ENCODE results near the gene SLC16A10.
"Not testable (repeated sequence)": the region's sequence is repeated elsewhere in the genome, so short reads cannot be mapped to it uniquely, and the experiment has no call there.

The SLC16A10 gene

DNA sequence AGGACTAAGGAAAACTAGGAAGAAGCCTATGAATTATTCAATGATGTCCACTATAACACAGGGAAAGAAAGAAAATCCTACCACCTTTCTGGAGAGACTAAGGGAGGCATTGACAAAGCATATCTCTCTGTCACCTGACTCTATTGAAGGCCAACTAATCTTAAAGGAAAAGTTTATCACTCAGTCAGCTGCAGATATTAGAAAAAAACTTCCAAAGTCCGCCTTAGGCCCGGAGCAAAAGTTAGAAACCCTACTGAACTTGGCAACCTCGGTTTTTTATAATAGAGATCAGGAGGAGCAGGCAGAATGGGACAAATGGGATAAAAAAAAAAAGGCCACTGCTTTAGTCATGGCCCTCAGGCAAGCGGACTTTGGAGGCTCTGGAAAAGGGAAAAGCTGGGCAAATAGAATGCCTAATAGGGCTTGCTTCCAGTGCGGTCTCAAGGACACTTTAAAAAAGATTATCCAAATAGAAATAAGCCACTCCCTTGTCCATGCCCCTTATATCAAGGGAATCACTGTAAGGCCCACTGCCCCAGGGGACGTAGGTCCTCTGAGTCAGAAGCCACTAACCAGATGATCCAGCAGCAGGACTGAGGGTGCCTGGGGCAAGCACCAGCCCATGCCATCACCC is 47.0 kb downstream of the SLC16A10 start:
- DNase-seq: not testable (repeated sequence)

DNA sequence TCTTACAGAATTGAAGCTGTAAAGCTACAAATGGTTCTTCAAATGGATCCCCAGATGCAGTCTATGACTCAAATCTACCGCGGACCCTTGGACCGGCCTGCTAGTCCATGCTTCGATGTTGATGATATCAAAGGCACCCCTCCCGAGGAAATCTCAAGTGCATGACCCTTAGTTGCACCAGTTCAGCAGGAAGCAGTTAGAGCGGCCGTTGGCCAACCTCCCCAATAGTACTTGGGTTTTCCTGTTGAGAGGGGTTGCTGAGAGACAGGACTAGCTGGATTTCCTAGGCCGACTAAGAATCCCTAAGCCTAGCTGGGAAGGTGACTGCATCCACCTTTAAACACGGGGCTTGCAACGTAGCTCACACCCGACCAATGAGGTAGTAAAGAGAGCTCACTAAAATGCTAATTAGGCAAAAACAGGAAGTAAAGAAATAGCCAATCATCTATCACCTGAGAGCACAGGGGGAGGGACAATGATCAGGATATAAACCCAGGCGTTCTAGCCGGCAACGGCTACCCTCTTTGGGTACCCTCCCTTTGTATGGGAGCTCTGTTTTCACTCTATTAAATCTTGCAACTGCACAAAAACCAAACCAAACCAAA is 50.3 kb downstream of the SLC16A10 start:
- not testable (repeated sequence) for DNase-seq

DNA sequence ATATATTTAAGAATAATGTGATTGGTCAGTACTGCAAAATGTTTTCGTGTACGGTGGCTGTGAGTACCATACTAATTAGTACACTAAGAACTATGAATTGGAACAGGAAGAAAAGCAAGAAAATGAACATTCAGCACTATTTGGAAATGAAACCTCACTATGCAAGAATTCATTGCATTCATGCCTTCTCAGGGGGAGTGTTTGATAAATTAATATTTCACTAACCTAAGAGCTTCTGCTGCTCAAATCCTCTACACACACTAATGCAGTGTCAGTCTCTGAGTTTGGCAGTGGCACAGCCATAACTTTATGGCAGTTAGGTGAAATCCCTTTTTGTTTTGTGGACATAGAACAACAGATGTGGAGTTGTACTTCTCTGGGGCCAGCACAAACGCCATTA is 60.1 kb downstream of the SLC16A10 start:
- DNase-seq: no peak

DNA sequence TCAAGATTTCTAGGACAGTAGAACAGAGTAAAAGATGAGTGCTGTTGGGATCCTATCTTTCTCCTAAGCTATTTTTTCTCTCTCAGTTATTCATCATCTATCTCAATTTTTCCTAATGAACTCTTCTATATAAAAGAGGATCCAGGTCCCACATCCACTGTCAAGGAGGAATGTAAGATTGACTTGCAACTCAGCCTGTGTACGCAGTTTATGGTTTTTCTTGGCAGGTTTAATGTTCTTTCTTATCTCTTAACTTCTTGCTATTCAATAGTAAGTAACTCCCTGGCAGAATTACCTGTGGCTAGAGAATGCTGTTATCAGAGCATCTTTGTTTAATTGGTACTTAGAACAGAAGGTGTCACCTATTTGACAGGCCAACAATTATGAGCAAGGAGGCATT is 60.8 kb downstream of the SLC16A10 start:
- DNase-seq: no peak

DNA sequence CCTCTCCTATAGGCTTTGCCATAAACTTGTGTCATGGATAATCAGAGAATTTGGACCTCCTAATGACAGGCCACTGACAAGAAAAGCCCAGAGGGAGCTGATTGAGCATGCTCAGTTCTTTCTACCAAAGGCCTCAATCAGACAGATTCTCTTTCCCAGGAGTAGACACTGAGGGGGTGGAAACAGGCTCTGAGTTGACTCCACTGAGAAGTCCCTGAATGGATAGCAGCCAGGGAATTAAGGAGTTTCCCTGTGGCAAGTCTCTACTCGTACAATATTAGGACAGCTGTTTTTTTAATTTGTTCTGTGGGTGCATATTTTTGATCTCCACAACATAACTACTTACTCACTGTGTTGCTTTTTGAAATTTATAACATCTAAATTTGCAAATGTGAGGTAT is 63.3 kb downstream of the SLC16A10 start:
- DNase-seq: no peak

DNA sequence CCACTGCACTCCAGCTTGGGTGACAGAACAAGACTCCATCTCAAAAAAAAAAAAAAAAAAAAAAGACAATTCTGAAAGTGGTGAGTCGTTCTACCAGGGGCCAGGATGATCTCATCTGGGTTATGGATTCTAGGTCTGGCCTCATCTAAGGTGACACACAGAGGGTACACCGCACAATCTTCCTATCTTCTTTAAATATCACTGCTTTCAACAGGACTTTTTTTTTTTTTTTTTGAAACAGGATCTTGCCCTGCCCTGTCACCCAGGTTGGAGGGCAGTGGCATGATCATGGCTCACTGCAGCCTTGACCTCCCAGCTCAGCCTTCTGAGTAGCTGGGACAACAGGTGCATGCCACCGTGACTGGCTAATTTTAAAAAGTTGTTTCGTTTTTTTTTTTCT is 67.7 kb downstream of the SLC16A10 start:
- no peak for DNase-seq

DNA sequence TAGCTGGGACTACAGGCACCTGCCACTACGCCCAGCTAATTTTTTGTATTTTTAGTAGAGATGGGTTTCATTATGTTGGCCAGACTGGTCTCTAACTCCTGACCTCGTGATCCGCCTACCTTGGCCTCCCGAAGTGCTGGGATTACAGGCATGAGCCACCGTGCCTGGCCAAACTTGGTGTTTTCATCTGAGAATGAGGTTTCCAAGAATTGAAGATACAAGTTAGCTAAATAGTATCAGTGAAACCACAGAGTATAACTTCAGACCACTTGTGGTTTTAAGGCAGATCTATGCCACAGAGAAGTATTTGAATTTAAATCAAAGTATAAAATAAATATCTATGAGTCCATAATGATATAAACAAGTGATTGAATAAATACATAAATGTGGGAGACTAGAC is 70.1 kb downstream of the SLC16A10 start:
- no peak for DNase-seq

DNA sequence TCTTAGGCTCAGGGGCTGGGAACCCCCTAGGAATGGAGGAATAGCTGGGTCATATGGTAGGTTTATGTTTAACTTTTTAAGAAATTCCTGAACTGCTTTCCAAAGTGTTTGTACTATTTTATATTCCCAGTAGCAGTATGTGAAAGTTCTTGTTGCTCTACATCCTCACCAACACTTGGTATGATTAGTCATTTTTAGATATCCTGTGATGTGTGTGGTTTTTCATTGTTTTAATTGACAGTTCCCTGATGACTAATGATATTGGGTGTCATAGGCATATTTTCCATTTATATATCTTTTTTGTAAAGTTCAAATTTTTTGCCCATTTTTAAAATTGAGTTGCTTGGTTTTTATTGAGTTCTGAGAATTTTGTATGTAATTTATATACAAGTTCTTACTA is 72.3 kb downstream of the SLC16A10 start:
- no peak for DNase-seq

DNA sequence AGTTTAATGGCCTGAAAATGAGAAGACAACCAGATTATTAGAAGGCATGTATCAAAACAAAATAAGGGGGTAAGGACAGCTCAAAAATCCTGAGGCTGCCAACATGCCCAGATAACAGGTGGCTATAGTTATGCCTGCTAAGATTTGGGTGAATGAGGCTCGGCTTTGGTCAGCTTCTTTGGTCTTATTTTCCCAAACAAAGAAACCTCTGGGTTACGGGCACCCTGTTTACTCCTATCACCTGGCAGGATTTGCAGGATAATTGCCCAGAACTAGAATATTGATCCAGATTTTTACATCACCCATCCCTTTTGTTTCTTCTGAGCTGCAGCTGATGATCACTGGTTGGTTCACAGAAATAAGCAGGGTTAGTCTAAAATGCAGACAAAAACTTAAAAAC is 74.3 kb downstream of the SLC16A10 start:
- no peak for DNase-seq

DNA sequence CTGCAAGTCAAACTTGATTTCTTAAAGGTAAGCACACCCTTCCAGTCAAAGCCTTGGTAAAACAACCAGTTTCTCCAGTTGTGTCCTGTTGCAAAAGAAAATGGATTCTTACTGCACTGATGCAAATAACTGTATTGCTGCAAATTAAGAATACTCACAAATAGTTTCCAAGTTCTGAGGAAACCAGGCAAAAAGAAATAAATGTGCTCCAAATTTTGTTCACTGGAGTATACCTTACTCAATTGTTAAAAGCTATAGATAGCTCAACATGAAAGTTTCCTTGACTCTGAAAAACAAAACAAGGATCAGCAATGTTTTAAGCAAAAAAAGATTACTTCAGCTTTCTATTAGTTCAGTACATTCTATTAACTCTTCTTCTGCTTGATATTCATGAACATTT is 75.2 kb downstream of the SLC16A10 start:
- no peak for DNase-seq

DNA sequence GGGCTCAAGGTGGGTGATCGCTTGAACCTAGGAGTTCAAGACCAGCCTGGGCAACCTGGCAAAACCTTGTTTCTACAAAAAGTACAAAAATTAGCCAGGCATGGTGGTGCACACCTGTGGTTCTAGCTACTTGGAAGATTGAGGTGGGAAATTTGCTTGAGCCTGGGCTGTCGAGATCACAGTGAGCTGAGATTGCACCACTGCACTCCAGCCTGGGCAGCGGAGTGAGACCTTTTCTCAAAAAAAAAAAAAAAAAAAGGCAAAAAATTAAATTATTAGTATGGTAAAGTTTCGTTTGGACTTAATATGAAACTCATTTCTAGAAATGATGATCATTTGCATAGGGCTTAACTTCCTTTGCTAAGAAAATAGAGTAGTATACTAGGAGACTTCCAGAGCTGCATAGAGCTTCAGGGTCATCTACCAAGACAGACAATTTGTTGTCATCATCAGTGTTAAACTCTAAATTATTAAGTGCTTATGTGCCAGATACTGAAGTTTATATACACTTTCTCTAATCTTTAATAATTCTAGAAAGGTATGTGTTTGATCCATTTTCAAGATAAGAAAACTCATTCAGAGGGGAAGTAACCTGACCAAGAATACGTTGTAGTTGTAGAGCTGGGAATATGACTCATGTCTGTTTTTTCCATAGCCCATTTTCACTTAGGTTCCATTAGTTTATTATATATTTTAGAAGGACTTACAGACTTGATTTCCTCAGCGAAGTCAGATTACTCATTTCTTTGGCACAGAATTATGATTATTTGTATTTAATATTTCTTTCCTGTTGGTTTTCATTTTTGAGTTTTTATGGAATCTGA is 84.5 kb downstream of the SLC16A10 start:
- no peak for DNase-seq

DNA sequence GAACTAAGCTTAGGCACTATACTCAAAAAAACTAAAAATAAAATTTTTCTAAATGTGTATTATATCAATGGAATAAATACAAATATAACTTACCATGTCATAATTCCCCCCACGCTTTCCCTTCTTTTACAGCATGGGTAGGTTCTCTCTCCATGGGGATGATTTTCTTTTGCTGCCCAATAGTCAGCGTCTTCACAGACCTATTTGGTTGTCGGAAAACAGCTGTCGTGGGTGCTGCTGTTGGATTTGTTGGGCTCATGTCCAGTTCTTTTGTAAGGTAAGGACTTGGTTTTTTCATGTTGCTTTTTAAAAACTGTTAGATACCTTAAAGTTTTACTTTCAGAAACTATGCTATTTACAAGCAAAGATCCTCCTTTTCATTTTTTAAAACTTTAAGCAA is 85.3 kb downstream of the SLC16A10 start:
- no peak for DNase-seq

DNA sequence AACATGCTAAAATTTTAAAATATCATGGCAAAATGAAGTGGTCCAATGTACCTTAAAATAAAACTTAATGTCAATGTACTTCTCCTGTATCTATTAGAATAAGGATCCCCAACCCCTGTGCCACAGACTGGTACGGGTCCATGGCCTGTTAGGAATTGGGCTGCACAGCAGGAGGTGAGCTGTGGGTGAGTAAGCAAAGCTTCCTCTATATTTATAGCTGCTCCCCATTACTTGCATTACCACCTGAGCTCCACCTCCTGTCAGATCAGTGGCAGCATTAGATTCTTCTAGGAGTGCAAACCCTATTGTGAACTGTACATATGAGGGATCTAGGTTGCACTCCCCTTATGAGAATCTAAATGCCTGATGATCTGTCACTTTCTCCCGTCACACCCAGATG is 86.0 kb downstream of the SLC16A10 start:
- DNase-seq: no peak

DNA sequence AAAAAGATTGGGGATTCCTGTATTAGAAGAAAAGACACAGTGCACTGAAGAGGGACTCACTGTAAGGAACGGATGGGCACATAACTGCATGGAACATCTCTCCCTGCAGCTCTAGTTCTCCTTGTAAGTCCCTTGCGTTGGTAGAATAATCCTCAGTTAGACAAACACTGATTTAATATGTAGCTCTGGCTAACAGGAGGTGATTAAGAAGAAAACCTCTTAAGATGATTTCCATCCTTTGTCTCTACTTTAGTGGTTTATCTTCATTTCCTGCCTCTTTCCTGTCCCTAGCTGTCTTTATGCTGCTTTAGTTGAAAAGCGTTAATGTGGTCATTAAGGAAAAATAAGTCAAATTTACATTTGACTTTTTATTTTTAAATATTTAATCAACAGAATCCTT is 86.6 kb downstream of the SLC16A10 start:
- DNase-seq: no peak

DNA sequence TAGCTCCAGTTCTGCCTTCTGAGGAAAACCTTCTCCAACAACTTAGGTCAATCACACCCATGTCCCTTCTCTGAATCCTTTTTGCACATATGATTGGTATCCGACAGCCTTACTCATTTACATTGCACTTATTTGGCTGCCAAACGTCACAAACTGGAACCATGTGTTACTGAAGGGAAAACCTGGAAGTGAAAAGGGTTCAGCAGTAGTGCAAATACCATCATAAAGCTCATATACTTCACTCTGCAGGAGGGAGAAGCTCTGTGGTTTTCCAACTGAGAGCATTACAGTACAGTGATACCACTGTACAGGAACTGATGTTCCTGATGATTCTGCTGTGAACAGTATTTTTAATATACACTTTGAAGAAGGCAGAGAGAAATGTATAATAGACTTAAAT is 87.8 kb downstream of the SLC16A10 start:
- DNase-seq: no peak

DNA sequence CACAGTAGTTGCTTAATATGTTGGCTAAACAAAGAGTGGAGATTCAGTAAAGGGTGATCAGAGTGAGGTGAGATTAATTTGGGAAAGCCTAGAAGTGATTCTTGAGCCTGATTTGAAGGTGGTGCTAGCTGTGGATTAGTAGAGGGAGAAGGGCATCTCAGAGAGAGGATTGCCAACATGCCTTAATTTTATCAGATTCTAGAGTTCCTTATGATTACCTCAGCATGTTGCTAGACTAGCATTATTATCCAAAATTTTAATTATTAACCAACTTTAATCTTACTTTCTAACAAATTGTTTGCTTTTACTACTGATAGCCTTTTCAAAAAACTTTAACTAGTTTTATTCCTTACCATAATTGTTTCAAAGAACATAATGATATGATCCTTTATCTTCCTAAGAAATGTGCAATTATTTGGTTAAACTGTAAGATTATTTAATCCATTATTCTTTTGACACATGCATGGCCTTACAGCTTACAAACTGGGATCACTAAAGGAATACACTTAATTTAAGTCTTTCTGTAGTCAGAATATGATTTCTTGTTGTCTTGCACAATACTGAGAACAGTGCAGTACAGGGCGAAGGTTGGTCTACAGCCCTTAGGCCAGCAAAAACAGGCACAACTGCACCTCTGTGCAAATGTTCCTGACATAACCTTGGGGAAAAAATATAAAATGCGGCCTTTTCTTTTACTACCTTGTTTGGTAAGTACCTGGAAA is 88.9 kb downstream of the SLC16A10 start:
- DNase-seq: no peak

DNA sequence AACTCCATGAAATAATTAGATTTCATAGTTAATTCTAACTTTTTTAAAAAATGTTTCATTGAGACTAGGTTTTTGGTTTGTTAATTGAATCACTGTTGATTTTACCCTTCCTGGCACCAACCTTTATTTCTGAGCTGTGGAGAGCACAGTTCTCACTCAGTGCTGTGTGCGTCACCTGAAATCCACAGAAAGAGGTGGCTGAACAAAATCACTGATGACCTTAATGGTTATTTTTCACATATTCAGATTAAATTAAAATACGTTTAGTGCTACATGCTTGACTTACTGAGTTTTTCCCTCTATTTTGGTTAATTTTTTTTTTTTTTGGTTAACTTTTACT is 89.4 kb downstream of the SLC16A10 start:
- DNase-seq: no peak

DNA sequence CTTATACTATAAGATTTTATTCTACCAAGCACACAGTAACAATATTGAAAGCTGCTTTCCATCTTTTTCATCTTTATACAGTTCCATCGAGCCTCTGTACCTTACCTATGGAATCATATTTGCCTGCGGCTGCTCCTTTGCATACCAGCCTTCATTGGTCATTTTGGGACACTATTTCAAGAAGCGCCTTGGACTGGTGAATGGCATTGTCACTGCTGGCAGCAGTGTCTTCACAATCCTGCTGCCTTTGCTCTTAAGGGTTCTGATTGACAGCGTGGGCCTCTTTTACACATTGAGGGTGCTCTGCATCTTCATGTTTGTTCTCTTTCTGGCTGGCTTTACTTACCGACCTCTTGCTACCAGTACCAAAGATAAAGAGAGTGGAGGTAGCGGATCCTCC is 89.8 kb downstream of the SLC16A10 start:
- no peak for DNase-seq

DNA sequence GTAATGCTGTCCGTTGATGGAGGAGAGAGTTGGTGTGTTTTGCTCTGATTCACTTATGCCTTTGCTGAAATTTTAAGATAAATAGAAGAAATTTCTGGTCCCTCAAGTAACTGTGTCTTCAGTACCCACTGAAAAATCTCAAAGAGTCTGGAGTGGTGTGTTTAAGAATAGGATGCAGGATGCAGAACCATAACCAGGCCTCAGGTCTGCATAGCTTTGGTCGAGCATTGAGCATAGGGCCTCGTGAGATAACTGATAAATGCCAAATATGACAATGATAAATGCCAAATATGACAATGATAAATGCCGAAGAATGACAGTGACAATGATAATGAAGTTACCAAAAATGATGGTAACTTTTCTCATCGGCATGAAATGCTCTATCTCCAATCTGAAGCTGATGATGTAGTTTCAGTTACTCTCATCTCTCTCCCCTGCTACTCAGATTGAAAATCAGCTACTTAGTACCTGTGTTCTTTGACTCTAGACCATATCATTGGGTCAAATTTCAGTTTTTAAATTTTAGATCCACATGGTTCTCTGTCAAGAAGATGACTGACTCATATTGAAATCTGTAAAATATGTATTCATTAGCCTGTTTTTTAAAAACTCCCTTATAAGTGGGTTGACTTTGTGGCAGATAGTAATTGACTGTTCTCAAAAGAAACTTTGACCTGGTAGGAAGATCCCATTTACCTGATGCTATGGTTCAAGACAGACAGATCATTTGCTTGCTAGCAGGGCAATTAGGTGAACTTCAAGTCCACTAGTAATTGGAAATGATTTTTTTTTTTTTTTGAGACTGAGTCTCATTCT is 96.6 kb downstream of the SLC16A10 start:
- no peak for DNase-seq

DNA sequence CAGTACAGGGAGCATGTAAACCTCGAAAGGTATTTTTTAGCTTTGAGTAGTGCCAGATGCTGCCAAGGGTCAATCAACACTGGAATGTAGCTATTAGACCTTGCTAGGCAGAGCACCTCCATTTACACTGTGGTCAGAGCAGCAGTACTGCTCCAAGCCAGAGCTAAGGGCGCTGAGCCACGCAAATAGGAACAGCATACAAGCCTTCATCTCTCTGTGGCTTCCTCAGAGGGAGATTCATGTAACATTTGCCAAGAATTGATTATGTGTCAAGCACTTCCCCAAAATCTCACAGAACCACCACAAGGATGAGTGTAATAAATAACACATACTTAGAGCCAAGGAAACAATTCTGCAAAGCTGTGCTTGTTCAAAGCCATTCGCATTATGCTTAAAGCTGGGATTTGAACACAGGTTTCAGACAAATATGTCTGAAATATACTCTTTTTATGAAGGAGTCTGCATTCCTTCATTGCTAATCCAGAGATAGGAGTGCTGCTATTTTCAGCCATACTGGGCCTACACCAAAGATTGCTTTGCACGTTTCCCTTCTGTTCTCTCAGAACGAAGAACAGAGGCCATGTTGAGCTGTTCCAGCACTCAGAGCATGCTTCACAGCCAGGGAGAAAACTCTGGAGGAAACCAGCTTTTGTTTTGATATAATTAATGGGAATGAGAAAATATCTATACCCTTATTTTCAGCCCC is 97.7 kb downstream of the SLC16A10 start:
- no peak for DNase-seq

DNA sequence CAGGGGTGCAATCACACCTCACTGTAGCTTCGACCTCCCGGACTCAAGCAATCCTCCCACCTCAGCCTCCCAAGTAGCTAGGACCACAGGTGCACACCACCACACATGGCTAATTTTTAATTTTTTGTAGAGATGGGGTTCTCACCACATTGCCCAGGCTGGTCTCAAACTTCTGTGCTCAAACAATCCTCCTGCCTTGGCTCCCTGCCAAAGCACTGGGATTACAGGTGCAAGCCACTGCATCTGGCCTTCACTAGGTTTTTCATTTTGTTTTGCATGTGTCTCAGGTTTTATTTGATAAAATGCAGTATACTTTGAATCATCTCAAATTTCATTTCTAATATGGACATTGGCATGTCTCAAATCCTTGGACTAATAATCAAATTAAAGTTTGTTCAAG is 98.7 kb downstream of the SLC16A10 start:
- DNase-seq: no peak

DNA sequence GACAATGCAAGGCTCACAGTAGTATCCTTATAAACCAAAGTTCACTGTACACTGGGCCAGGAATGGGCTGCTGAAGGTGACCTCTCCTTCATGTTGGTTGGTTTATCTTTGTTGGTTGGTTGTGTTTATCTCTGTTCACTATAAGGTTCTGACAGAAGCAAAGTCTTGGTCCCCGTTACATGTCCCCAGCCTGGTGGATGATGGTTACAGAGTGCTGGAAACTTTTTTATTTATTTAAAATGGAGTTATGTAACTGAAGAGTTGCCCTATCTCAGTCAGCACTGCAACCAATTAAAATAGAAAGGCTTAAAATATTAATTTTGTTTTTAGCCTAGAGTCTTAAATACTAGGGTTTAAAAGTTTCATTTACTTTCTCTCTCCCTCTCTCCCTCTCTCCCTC is 100.6 kb downstream of the SLC16A10 start:
- no peak for DNase-seq

All from activated effector memory CD4-positive, alpha-beta T cell treated with Interleukin-2 at 50 U/mL for 16 hours (primary cell).